BE2C (cell line): Measurements from ENCODE around the gene ZKSCAN5.

Source experiments
- DNase-seq: peaks from one replicate; pipeline ENCODE4 v3.0.0-alpha.2; 2020
- H3K27me3 ChIP-seq: fragments of 250-450 bp; sonication (Bioruptor Pico); 2 replicates; pipeline ENCODE4 v1.5.1; 2020; ENCODE audit warnings: mild to moderate bottlenecking
- H3K36me3 ChIP-seq: fragments of 250-450 bp; sonication (Bioruptor Pico); 2 replicates; pipeline ENCODE4 v1.5.1; 2020; ENCODE audit warnings: mild to moderate bottlenecking
- H3K4me1 ChIP-seq: fragments of 250-450 bp; sonication (Bioruptor Pico); 2 replicates; pipeline ENCODE4 v1.5.1; 2020
- H3K4me3 ChIP-seq: 2 replicates; pipeline ENCODE4 v1.5.1; 2011; ENCODE audit warnings: low read depth, low read length
- H3K9me3 ChIP-seq: fragments of 250-450 bp; sonication (Bioruptor Pico); 2 replicates; pipeline ENCODE4 v1.5.1; 2020
- TF ChIP-seq, protein P1 (sequence below): IDR thresholded peaks from 2 replicates; pipeline ENCODE4 v1.5.1; 2012; ENCODE audit warnings: mild to moderate bottlenecking, low read depth, low read length

ZKSCAN5 gene

DNA sequence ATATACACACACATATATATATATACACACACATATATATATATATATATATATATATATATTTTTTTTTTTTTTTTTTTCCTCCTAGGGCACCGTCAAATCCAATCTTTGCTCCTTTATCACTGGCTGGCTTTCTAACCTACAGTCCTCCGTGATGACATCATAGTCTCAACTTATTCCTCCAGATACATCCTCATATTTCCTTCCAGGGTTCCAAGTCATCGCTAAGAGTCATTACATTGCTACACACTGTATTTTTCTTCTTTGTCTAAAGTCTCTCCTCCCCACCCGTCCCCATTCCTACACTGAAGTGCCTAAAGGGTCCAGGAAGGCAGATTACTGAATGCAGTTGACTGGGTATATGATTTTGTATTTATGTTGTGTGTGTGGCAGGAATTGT is 48.6 kb downstream of the ZKSCAN5 start:
- no peaks in the 10 kb centered on the region for H3K27me3 ChIP-seq
- H3K4me3 ChIP-seq, result no peak overlapping the region
- no peaks in the 10 kb centered on the region; the same call in none of the 2 replicates for H3K36me3 ChIP-seq
- H3K9me3 ChIP-seq, result no peaks in the 10 kb centered on the region
- TF ChIP-seq, protein P1, sequence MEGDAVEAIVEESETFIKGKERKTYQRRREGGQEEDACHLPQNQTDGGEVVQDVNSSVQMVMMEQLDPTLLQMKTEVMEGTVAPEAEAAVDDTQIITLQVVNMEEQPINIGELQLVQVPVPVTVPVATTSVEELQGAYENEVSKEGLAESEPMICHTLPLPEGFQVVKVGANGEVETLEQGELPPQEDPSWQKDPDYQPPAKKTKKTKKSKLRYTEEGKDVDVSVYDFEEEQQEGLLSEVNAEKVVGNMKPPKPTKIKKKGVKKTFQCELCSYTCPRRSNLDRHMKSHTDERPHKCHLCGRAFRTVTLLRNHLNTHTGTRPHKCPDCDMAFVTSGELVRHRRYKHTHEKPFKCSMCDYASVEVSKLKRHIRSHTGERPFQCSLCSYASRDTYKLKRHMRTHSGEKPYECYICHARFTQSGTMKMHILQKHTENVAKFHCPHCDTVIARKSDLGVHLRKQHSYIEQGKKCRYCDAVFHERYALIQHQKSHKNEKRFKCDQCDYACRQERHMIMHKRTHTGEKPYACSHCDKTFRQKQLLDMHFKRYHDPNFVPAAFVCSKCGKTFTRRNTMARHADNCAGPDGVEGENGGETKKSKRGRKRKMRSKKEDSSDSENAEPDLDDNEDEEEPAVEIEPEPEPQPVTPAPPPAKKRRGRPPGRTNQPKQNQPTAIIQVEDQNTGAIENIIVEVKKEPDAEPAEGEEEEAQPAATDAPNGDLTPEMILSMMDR, result no peak
- no peak for DNase-seq
- no peaks in the 10 kb centered on the region for H3K4me1 ChIP-seq

DNA sequence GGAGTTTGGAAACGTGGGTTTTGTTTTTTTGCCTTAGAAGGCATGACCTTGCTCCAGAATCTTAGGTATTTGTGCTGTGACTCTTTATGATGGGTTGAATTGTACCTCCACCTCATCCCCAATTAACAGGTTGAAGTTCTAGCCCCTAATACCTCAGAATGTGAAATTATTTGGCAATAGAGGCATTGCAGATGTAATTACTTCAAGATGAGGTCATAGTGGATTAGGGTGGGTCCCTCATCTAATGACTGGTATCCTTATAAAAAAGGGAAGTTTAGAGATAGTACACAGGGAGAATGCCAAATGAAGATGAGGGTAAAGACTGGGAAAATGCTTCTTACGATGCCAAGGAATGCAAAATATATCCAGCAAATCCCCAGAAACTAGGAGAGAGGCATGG is 50.5 kb downstream of the ZKSCAN5 start:
- no peaks in the 10 kb centered on the region for H3K4me1 ChIP-seq
- DNase-seq, result no peak
- H3K4me3 ChIP-seq, result no peak overlapping the region
- H3K27me3 ChIP-seq, result no peaks in the 10 kb centered on the region
- H3K36me3 ChIP-seq, result no peaks in the 10 kb centered on the region; the same call in 1 of the 2 replicates
- TF ChIP-seq, protein P1, result no peak
- H3K9me3 ChIP-seq, result no peaks in the 10 kb centered on the region

DNA sequence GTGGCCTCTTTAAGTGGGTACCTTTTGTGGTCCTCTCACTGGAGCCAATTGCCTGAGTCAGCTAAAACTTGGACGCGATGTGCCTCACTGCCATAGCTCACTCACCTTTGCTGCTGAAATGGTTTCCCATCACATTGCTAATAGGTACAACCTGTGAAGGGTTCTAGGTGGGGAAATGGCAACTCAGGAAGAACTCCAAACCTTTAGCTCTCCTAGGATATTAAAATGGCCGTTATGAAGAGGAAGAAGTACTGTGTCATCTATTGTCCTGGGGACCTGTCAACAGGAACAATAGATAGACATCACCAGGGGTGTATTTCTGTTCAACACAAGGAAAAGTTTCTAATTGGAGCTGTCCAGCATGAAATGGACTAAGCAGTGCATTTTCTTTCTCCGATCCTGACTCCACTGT is 52.7 kb downstream of the ZKSCAN5 start:
- no peak for DNase-seq
- TF ChIP-seq, protein P1, result no peak
- Histone ChIP-seq H3K4me1 (no peaks in the 10 kb centered on the region), H3K36me3 (peaks cover 19% of the 10 kb centered on the region), H3K4me3 (peak overlapping the region; percentile 98), H3K27me3 (no peaks in the 10 kb centered on the region), H3K9me3 (no peaks in the 10 kb centered on the region)

DNA sequence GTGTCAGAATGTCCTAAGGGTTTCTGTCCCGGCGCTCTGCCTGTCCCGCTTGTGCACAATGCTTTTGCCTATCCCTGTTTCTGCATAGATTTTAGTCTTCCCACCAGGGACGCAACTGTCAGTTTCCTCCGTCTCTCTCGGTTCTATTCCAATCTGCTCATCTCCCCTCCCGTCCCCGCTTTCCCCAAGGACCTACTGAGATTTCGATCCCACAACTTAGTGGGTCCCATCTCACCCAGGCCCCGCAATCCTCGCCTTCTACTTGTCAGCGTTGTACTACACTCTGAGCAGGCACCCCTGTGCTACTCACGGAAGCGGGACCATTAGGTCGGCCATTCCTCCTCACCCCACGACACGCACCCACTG is 53.5 kb downstream of the ZKSCAN5 start:
- no peaks in the 10 kb centered on the region for H3K9me3 ChIP-seq
- no peaks in the 10 kb centered on the region for H3K27me3 ChIP-seq
- TF ChIP-seq, protein P1, result no peak
- H3K4me3 ChIP-seq, result peak overlapping the region; percentile 98
- peaks cover 26% of the 10 kb centered on the region for H3K36me3 ChIP-seq
- H3K4me1 ChIP-seq, result no peaks in the 10 kb centered on the region
- no peak for DNase-seq

DNA sequence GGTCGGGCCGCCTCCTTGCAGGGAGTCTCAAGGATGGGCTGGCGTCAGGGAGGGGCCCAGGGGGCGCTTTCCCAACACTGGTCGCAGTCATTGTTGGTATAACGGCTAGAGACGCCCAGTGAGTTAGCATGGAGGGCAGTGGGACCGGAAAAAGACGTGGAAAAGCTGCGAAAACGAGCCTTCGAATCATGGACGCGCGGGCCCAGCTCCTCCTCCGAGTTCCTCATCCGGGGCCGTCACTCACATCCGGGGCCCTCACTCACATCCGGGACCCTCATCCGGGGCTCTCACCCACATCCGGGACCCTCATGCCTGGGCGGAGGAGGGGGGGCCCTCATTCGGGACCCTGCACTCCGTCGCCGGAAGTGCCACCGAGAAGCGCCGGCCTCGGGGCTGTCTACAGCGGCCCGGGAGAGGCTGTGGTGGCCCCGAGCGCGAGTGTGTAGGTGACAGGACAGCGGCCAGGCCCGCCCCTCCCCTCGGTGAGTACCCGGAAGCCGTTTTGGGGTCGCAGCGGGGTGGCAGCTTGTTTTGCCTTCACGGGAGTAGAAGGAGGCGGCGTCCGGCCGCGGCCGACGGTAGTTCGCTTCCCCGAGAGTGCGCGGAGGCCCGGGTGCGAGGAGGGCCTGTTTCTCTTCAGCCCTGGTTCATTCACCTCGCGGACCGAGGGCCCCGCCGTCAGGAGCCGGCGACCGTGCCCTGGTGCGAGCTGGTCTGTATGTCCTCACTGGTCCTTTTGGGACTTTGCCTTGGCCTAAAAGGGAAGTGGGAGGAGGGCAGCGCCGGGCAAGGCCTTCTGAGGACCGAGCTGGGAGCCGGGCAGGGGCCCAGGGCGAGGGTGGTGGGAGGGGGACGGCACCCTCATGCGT is 54.1 kb downstream of the ZKSCAN5 start, which contains the start of gene ZNF655:
TSS of gene ZNF655 (plus strand) at position 337 of the 869 bp plus-strand sequence. CDS start 1,918 bp downstream, outside the sequence.
- DNase-seq, result peak; percentile 97
- no peaks in the 10 kb centered on the region for H3K4me1 ChIP-seq
- H3K9me3 ChIP-seq, result no peaks in the 10 kb centered on the region
- TF ChIP-seq, protein P1, result no peak
- H3K4me3 ChIP-seq, result peak within 1 kb of the TSS; percentile 98
- peaks cover 27% of the 10 kb centered on the region for H3K36me3 ChIP-seq
- no peaks in the 10 kb centered on the region for H3K27me3 ChIP-seq
